GM12874 (cell line): ENCODE results near the gene RFPL4A.
"Not testable (repeated sequence)": the region's sequence is repeated elsewhere in the genome, so short reads cannot be mapped to it uniquely, and the experiment has no call there.

Experiments used
- TF ChIP-seq, protein P1 (sequence below): IDR thresholded peaks from 2 replicates; pipeline ENCODE4 v1.5.1; 2011; ENCODE audit warnings: low read depth, mild to moderate bottlenecking, control low read depth, low read length, moderate library complexity; ENCODE audit not compliant: insufficient read depth

Gene RFPL4A

DNA sequence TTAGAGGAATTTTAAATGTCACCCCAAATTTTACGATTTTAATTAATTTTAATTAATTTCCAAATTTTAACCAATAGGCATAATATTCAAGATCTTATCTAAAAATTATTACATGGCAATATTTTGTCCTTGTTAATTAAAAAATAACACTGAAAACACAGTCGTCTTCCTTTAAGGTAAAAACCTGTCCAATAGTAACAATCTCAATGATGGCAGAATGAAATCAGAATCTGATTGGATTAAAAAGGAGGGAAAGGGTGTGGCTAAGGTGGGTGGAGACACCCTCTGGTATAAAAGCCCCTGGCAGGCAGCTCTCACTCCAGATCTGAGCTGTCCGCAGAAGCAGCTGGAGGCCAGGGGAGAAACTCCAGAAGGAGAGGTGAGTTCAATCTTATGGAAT is at the start of gene RFPL4A:
TSS of gene RFPL4A (plus strand) at position 301 of the 400 bp plus-strand sequence. CDS start 2,704 bp downstream, outside the sequence.
- TF ChIP-seq, protein P1, sequence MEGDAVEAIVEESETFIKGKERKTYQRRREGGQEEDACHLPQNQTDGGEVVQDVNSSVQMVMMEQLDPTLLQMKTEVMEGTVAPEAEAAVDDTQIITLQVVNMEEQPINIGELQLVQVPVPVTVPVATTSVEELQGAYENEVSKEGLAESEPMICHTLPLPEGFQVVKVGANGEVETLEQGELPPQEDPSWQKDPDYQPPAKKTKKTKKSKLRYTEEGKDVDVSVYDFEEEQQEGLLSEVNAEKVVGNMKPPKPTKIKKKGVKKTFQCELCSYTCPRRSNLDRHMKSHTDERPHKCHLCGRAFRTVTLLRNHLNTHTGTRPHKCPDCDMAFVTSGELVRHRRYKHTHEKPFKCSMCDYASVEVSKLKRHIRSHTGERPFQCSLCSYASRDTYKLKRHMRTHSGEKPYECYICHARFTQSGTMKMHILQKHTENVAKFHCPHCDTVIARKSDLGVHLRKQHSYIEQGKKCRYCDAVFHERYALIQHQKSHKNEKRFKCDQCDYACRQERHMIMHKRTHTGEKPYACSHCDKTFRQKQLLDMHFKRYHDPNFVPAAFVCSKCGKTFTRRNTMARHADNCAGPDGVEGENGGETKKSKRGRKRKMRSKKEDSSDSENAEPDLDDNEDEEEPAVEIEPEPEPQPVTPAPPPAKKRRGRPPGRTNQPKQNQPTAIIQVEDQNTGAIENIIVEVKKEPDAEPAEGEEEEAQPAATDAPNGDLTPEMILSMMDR = not testable (repeated sequence)

DNA sequence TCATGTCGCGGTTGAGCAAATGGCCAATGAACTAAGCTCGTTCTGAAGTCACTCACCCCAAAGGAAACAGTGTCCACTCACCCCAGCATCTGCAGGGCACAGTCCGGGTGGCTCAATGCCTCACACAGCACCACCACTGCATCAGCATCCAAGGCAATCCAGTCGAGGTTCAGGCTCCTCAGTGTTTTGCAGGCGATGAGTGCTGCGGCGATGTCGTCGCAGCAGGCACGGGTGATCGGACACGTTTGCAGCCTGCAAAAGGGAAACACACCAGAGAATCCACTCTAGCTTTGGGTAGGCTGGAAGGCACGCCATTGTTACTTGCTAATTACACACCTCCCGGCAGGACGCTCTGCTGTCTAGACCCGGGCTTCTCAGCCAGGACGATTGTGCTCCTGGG is 47.2 kb upstream of the RFPL4A start:
- TF ChIP-seq, protein P1 = no peak

DNA sequence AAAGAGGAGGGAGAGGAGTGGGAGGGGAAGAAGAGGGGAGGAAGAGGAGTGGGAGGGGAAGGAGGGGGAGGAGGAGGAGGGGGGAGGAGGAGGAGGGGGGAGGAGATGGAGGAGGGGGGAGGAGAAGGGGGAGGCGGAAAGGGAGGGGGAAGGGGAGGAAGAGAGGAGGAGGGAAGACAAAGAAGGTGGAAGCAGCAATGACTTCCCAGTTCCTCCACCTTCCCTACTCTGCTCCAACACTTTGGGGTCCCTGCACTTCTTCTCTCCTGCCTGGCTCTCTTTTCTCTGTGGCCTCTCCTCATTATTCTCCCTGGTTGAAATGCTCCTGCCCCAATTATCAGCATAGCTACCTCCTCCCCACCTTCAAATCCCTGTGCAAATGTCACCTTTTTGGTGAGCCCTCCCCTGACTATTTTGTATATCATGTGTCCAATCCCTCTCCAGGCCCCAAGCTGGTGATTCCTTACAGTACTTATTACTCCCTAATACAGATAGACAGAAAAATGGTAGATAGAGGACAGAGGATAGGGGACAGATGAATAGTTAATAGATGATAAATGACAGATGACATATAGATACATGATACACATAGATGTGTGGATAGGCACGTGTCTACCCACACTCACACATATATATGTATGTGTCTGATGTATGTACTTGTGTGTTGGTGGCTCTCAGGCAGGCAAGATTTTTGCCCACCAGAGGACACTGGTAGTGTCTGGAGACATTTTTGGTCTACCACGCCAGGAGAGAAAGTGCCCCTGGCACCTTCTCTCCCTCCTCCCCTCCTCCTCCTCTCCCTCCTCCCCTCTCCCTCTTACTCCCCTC is 45.9 kb upstream of the RFPL4A start:
- TF ChIP-seq, protein P1 = no peak

DNA sequence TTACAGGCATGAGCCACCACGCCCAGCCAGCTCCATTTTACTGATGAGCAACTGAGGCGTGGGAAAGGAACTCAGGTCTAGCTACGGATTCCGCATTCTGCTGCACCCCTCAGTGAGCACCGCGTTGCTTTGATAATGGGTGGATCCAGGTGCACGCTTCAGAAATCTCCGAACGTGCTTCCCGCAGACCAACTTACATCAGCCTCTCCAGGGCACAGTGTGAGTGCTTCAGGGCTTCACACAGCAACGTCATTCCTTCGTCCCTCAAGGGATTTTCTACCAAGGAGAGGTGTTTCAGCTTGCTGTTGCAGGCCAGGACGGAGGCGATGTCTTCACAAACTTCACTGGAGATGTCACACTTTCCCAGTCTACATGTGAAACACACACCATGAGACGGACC is 42.4 kb upstream of the RFPL4A start:
- TF ChIP-seq, protein P1 = no peak

DNA sequence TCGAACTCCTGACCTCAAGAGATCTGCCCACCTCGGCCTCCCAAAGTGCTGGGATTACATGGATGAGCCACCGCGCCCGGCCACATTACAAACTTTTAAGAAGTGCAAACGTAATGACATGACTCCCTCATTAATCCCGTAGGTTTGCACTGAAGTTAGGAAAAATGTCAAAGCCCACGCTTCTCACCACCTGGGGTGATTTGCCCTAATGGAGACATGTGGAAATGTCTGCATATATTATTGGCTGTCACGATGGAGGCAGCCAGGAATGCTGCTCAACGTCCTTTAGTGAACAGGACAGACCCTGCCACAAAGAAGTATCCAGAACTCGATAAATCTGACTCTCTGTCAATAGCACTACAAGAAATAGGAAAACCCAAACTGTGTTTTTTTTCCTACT is 41.6 kb upstream of the RFPL4A start:
- TF ChIP-seq, protein P1 = no peak

DNA sequence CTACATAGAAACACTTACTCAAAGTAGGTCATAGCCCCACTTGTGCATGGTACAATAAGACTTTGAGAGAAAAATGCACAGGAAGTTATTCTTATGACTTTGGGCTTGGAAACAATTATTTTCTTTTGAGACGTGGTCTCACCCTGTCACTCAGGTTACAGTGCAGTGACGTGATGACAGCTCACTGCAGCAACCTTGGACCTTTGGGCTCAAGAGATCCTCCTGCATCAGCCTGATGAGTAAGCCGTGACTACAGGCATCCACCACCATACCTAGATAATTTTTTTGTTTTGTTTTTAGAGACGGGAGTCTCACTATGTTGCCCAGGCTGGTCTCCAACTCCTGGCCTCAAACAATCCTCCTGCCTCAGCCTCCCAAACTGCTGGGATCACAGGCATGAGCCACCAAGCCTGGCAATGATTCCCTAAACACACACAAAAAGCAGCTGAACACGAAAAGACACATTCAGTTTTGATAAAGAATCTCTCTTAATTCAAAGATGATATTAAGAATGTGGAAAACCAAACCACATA is 38.6 kb upstream of the RFPL4A start:
- TF ChIP-seq, protein P1 = no peak

DNA sequence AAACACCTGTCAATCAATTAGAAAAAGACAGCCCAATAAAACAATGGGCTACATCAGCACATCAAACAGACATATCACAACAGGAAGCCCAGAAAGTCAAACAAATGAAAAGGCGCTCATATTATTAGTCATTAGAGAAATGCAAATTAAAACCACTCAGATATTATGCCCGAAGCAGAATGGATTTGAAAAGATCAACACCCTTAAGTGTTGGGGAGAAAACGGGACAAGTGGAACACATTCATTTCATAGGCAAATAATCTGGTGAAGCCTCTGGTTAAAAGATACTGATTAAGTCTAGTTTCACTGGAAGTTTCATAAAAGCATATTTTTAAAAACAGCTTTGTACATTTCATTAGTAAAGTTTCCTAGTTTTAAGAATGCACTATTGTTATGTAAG is 38.1 kb upstream of the RFPL4A start:
- TF ChIP-seq, protein P1 = no peak
